ENCODE data around the gene PTPRR.

Gene PTPRR

DNA sequence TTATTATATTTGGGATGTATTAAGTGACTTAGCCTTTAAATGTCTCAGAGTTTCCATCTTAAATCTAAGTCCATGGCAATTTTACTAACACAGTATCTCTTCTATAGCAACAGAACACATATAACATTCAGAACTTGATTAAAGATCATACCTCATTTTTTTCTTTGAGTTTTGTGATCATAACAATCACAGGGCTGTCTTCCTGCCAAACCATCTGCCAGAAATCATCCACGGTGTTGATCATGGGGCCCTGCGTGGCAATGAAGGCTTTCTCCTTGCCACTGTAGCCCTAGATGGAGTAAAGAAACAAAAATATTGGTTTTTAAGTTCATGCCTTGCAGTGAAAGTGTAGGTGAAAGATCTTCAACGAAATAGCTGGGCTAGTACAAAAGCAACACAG is 236.6 kb downstream of the PTPRR start:
- DNase-seq, result no peak

DNA sequence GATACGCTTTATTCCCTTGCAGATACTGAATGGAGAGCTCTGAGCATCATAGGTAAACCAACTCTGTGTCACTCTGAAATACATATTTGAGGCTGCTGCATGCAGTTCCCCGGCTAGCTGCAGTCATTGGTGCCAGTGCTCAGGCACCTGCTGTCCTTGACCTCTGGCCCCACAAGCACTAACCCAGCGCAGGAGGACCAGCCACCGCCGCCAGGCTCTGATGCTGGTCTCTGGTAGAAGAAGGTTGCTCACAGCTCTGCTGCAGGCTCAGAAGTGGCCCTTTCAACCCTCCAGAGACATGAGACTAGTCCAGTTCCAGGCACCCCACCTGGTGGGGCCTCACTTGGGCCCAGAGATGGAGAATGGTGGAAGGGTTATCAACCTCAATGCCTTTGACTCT is 248.8 kb downstream of the PTPRR start:
- DNase-seq, result no peak

DNA sequence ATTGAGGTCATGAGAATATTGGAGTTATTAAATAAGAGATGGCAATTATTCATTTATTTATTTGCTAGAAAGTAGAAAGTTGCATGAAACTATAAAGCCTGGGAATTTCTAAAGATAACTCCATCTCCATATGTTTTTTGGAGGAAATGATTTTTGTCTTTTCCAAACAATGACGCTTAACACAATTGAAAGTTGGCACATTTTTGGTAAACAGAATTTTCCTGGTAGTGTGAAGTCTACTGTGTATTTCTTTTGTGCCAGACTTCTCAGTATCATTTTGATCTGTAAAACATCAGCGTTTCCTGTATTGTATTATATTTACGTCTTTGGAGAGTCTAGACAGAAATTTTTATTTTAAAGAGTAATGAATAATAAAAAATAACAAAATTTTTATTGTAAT is 249.6 kb downstream of the PTPRR start:
- no peak for DNase-seq

DNA sequence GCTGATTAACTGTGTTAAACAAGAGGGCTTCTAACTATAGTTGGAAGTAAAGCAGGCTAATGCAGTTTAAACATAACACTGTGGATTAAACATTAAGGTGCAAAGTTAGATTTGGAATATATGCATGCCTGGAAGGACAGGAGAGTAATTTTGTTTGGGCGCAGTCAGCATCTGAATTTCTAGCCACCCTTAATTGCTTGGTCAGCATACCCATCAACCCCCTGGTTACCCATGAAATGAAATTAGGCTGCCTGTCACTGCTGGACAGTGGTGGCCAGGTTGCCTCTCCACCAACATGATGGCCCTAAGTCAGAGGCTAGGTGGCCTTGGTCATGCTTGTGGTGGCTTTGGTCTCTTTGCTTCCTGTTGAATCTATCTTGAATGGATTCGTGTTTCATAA is 253.3 kb downstream of the PTPRR start:
- DNase-seq, result no peak

DNA sequence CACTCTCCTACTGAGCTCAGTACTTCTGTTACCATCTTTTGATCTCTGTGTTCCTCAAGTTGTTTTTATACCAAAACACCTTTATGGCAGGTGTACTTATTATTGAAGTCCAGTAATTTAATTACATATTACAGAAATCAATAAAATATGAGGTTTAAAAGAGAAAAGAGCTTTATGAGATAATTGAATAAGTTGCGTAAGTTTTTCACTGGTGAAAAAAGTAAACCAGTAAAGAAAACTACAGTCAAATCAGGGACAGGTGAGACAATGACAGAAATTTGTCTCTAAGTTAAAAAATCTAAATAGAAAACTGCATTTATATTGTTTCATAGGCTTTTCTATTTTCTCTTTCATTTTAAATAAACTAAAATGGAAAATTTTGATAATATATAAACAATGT is 254.2 kb downstream of the PTPRR start:
- DNase-seq, result no peak

DNA sequence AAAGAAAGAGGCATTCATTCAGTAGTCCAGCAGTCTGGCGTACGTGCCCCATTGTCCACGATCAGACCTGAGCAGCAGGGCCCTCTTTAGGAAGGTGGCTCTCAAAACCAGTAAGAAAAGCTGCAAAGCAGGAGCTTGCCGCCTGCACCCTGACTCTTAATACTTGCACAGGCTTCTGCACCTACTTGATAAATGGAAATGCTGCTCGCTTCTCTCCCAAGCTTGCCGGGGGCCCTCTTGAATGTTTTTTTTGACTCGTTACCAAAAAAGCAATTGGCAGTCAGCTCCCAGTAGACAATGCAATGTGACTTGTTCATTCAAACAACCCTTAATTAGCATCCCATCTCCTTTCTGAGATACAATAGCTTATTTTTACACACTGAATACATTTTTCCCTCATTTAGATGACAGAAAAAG is 256.1 kb downstream of the PTPRR start:
- DNase-seq, result no peak

DNA sequence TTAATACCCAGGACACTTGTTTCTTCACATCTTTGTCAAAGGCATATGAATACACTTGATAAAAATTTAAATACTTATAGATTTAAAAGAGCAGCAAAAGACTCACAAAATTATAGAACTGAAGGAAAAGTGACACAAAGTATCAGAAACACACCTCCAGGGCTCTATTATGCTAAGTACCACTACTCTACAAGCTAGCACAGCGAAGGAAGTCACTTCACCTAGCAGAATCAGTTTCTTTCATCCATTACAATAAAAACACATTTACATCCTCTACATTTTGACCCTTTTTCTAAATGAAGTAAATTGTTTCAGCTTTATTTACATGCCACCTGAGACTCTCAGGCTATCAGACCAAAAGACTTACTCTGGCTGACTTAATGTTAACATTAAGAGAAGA is 256.7 kb downstream of the PTPRR start:
- no peak for DNase-seq

DNA sequence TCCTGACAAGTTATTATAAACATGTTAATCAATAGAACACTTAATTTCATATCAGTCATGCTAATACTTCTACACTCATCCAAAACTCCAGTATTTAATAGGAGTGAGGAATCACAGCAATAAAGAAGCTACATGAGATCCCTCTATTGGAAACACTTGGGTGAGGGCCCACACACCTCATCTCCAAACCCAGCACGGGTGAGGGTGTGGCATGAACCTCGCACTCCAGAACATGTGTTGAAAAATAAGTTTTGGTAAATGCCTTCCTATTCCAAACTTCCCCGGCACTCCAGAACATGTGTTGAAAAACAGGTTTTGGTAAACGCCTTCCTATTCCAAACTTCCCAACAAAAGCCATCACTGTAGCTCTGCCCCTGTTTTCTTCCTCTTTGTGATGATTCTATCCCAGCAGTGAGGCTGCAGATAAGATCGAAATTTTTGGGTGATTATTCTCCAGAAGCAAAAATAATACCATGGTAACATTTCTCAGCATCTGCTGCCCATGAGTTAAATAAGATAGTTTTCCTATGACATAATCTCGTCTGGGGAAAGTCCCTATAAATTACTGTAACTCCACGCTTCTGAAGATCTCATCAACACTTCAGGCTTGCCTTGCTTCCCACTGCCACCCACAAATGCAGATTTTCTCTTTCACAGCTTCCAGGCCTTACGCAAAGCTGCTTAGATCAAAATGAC is 258.9 kb downstream of the PTPRR start:
- DNase-seq, result no peak

DNA sequence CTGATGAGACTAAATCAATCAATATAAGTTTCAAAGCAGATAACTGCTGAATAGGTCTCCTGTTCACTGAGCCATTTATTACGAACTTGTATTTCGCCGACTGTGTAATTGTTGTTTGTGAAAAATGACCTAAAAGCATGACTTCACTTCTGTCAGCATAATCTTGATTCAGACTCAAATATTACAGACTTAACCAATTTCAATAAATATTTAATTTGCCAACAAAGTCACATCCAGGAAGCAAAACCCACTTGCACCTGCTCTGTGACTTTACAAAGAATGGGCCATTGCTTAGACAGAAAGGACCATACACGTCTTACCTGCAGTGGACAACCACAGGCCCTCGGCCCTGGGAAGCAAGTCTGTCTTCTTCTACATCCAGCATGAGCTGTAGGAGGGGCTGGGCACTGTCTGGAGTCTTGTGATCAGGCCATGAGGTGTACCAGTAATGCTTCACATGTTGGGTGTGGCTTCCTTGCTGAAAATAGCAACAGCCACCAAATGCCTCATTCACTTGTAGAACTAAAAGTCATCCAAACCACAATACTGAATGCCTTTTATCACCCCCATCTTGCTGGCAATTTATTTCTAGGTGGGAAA is 259.8 kb downstream of the PTPRR start:
- DNase-seq, result no peak

DNA sequence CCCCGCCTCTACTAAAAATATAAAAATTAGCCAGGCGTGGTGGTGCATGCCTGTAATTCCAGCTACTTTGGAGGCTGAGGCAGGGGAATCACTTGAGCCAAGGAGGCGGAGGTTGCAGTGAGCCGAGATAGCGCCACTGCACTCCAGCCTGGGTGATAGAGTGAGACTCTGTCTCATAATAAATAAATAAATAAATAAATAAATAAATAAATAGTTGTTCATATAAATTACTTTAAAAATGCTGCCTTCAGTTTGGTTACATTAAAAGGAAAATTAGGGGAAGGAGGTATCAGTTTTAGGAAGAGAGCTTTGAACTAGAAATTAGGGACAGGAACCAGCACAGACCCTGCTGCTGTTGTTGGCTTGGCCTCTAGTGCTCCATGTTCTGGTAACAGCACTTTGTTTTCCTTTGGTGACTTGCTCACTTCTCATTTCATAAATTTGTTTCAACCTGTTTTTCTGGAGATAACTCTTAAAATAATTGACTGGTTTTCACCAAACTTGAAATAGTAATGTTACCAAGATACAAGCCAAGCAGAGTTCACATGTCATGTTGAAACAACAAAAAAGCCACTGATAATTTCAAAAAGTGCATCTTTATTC is 260.4 kb downstream of the PTPRR start:
- no peak for DNase-seq

DNA sequence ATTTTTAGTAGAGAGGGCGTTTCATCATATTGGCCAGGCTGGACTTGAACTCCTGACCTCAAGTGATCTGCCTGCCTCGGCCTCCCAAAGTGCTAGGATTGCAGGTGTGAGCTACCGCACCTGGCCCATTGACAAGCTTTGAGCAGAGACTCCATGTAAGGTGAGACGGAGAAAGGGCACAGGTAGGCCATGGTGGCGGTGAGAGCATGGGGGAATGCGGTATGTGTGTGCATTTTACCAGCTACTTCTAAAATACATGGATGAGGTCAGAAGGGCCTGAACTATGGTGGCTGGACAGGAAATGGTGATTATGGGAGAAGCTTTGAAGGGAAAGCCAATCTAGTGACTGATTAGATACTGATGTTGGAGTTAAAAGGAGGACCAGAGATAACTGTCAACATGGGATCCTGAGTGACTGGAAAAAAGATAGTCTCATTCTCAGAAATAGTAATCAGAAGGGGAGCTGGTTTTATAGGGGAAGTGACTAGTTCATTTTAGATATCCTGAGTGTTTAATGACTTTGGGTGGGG is 261.4 kb downstream of the PTPRR start:
- no peak for DNase-seq

DNA sequence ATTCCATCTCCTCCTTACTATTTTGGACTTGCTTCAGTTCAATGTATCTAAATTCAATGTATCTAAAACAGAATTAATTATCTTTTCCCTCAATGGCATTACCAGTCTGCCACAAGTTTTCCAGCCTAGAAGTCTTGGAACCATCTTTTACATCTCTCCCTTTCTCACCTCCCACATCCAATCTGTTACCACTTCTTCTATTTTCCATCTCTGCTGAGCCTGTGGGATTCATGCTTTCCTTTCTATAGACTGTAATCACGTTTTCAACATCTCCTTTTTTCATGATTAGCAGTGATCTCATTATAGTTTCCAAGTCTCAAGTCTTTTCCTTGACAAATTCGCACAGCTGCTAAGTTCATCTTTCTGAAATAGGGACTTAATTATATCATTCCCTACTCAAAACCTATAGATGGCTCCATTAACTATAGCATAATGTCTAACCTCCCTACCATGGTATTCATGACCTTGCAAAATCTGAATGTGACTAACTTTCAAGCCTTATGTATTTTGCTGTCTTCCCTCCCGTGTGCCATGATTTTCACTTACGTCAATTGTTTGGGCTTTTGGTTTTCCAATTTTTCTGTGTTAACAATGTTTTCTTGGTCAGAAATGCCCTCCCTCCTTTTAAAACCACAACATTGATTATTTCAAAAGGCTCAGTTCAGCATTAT is 262.8 kb downstream of the PTPRR start:
- DNase-seq, result no peak

DNA sequence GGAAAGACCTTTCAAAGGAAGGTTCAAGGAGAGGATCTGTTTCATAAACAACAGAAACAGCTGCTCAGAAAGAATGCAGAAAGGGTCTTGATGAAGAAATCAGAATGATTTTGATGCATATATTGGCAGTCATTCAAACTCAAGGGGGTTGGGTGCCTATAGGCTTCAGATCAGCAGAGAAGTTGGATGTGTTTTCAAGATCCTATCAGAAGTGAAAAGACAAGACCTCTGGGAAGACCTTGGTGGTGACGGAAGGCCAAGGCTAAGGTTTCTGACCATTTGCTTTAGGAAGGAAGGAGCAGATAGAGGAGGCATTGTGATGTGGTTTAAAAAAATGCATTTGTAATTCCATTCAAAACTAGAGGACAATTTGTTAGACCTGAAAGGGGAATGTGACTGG is 268.1 kb downstream of the PTPRR start:
- no peak for DNase-seq

DNA sequence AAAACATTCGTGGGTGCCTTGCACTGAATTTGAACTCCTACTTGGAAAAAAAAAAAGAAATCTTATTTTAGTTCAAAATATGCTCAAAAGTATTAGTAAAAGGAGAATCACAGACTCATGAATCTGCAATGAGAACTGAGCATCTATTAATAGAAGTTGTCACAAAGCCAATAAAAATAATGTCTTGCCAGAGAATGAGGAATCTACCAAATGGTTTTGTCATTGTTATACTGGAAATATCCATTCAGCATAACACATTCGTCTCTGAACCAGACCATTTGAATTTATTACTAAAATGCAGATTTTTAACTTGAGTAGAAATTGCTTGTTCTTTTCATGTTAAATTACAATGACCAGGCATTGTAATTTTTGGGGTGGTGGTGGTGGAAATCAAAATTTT is 271.7 kb downstream of the PTPRR start:
- no peak for DNase-seq

DNA sequence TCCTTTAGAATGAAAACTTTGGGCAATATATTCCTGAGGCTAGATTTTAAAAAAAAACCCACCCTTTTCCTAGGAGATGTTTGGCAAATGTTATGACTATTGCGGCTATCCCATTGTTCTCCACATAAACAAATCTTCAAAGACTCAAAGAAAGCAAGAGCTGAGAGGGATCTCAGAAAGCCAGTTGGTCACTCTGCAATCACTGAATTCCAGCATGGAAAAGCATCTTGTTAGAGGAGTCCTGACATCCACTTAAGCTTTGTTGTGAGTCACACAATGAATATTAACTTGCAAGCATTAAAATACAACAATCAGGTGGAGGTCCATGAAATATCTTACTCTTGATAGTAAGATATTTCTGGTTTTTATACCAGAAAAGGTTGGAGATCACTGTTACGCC is 272.3 kb downstream of the PTPRR start:
- no peak for DNase-seq

DNA sequence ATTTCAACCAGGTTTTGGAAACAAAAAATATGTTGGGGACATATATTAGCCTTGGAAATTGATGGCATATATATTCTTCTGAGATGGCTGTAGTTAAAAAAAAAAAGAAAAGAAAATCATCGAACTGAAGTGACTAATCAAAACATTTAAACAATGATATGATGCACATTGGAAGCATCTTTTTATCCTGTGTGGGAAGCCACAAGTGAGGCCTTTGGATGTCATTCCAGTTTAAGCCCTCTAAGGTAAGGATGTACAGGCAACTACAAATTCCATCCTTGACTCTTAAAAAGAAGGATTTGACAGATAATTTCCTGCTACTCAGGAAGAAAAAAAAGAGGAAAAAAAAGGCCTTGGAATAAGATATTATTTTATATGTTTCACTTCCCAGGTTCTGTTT is 273.7 kb downstream of the PTPRR start:
- DNase-seq, result no peak

DNA sequence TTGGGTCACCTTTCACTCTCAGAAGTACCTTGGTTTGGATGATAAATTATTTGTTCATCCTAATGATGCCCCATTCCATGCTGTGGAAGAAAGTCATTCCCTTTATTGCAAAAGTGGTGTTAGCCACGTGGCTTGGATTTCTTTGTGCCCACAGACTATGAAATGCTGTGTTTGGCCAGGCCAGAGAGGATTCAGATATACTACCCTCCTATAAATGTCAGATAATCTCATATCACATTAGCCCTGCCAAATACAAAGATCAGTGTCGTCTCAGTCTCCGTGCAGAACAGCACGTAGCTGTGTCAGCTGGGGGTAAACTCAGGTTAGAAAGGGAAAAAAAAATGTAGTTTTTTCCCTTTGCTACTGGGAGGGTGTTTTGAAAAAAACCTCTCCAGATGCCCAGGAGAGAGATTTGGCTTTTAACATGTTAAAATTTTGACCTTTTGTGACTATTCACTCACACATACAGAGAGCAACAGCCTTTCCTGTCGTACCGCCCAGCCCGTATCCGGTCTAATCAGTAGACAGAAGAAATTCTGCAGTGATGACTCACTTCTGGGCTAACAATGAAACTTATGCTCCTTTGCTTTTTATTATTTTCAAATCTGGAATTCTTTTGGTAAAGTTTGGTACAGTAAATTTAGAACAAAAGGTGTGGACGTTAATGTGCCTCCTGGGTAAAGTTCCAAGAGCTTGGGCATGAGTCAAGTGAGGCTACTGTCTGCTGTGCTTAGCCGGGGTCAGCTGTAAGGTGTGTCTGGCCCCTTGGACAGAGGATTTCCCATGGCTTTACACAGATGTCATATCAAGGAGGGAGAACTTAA is 274.8 kb downstream of the PTPRR start:
- DNase-seq, result no peak

DNA sequence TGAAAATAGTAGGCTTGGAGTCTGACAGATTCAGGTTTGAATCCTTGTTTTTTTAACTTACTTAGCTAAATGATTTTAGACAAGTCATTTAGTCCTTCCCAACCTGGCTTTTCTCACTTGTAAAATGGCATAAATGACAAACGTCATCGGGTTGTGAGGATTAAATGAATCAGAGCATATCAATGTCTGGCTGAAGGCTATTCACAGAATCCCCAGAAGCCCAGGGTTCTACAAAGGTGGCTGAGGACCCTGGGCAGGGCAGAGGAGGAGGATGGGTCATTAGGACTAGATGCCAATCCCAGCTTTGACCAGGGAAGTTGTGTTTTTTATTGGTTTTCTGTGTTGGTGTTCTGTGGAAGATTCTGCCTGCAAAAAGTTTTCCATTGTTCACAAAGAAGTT is 275.7 kb downstream of the PTPRR start:
- DNase-seq, result no peak

DNA sequence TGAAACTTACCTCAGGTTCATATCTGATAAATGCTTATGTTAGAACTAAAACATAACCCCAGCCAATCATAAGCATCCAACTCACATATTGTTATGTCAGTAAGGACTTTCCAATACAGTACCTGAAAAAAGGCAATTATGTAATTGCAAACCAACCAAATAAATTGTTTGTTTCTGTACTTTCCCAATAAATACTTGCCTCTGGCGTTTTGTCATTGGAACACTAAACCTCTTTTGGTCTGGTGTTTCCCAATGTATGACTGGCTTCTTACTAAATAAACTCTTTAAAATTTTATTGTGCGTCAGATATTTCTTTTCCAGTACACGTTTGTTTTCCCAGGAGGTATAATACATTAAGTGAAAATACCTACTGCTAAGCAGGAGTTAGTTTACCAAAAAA is 276.6 kb downstream of the PTPRR start:
- no peak for DNase-seq

DNA sequence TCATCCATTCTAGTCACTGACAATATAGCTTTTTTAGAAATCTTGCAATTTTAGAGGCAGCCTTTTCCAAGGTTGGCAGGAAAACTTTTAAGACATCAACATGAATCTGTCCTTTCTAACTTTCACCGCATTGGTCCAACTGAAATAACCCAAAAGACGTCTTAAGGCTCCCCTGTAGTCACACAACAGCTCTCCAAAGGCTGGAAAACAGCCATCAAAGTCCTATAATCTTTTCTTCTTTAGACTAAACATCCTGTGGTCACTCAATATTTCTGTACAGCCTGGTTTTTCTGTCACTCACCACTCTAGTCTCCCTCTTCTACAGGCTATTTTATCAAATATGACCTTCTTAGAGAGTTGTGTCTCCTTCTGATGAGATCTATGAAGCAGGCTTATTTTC is 278.8 kb downstream of the PTPRR start:
- no peak for DNase-seq

DNA sequence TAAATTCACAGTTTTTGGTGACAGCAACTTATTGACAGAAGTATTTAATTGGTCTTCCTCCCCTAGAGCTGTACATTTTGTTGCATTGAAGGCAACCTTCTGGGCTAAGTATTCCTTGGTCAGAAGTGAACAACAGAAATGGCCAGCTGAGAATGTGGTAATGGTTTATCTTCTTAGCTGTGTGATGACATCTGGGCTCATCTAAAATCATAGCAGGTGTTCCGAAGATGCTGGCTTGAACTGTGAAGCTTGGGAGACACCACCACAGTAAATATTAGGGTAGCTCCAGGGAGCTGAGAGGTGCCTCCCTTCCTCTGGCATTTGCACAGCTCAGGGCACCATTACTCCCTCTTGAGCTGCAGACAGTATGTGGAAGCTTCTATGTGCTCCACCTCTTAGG is 279.6 kb downstream of the PTPRR start:
- no peak for DNase-seq

DNA sequence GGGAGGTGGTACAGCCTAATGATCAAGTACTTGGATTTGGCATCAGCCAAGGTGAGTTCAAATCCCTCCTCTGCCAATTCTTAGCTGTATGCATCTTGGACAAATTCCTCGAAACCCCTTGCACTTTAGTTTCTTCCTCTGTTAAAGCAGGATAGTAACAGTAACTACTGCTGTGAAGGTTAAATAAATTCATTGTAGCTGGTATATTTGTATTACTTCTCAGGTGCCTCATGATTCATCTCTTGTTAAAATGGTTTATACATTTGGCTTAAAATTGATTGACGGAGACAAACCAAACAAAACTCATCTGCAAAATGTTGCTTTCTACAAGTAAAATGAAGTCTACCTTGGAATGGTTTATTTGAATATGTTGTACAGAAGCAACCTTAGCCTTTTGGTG is 281.0 kb downstream of the PTPRR start:
- no peak for DNase-seq
